ENCODE data around the gene HBA1. TPM values are rescaled to one million over a fixed set of nuclear protein-coding genes. Genes with fewer than 3 reads are reported as not detected.
A peak's percentile ranks its signal among the peaks of the same experiment; 100 is the strongest.
"Not testable (repeated sequence)": the region's sequence is repeated elsewhere in the genome, so short reads cannot be mapped to it uniquely, and the experiment has no call there.

Gene HBA1
- total RNA-seq, 2 donors from 2014 or later, result 1.1 TPM; not detected in 1

DNA sequence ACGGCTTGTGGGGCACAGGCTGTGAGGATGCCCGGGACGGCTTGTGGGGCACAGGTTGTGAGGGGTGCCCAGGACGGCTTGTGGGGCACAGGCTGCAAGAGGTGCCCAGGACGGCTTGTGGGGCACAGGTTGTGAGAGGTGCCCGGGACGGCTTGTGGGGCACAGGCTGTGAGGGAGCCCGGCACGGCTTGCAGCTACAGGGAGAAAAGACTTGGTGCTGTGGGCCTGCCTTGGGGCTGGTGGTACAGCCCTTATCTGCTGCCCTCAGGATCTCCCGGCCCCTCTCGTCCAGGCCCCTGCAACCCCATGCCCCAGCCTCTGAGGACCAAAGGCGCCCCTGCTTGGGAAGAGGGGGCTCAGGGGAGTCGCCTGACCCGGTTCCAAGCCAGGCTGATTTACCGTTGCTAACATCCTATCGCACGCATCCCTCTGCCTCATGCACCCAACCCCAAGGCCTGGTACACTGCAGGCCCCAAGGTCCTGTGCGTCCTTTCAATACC is 15.7 kb upstream of the HBA1 start:
- 75 to 82% methylated on average over 9 to 15 of the region's 18 CpGs for WGBS, 2 experiments (ENCODE audit: insufficient coverage in 1 of 2, insufficient read length in 1 of 2)
- Mint-ChIP-seq H3K36me3 (ENCODE audit: low read depth) (no peaks in the 10 kb centered on the region), H3K4me3 (no peak overlapping the region), H3K27ac (no peak overlapping the region), H3K27me3 (ENCODE audit: insufficient read depth) (peaks cover 60% of the 10 kb centered on the region), H3K4me1 (no peaks in the 10 kb centered on the region), H3K9me3 (no peaks in the 10 kb centered on the region)
- Histone ChIP-seq H3K36me3 (ENCODE audit: control insufficient read depth, insufficient read depth, low read length) (no peaks in the 10 kb centered on the region), H3K4me3 (ENCODE audit: low read length) (no peak overlapping the region), H3K27me3 (ENCODE audit: control insufficient read depth, insufficient read depth, low read length, poor library complexity, severe bottlenecking) (peaks cover 79% of the 10 kb centered on the region), H3K4me1 (ENCODE audit: control insufficient read depth, insufficient read depth, low read length) (no peaks in the 10 kb centered on the region), H3K9ac (ENCODE audit: extremely low read depth, low read length, poor library complexity, severe bottlenecking) (no peak overlapping the region), H3K9me3 (ENCODE audit: control insufficient read depth, low read length) (no peaks in the 10 kb centered on the region), H3K27ac (ENCODE audit: low read depth, low read length) (no peak overlapping the region)
- DNase-seq, result no peak
- TF ChIP-seq, protein P1, sequence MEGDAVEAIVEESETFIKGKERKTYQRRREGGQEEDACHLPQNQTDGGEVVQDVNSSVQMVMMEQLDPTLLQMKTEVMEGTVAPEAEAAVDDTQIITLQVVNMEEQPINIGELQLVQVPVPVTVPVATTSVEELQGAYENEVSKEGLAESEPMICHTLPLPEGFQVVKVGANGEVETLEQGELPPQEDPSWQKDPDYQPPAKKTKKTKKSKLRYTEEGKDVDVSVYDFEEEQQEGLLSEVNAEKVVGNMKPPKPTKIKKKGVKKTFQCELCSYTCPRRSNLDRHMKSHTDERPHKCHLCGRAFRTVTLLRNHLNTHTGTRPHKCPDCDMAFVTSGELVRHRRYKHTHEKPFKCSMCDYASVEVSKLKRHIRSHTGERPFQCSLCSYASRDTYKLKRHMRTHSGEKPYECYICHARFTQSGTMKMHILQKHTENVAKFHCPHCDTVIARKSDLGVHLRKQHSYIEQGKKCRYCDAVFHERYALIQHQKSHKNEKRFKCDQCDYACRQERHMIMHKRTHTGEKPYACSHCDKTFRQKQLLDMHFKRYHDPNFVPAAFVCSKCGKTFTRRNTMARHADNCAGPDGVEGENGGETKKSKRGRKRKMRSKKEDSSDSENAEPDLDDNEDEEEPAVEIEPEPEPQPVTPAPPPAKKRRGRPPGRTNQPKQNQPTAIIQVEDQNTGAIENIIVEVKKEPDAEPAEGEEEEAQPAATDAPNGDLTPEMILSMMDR (conservative IDR thresholded peaks at IDR 0.05), result no peak

DNA sequence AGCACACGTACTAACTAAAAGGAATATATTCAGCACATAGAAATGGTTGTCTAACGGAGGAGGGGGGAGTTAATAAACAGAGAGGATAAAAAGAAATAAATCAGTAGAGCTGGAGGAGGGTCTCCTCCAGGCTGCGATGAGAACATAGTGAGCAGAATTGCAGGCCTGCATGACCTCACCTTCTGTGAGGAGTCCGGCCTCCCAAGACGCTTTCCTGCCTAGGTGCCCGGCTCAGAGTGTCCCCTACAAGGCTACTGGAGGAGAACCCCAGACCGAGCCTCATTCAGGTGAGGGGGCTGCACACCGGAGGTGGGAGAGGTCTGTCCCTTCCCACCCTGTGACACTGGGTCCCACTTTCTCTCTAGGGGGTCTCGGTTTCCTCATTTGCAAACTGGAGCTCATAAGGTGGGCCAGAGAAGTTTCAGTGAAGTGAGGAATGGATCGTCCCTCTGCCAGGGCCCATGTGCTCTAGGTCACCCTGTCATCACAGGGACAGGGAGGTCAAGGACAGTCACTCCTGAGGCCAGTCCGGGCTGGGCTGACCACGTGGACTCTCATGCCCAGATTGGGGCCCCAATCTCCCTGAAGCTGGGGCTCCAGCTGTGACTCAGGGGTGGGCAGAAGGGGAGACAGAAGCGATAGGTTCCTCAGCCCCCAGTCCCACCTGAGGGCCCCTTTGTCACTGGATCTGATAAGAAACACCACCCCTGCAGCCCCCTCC is 14.0 kb upstream of the HBA1 start:
- Mint-ChIP-seq H3K27me3 (ENCODE audit: insufficient read depth) (peaks cover 64% of the 10 kb centered on the region), H3K27ac (no peak overlapping the region), H3K36me3 (ENCODE audit: low read depth) (no peaks in the 10 kb centered on the region), H3K4me3 (no peak overlapping the region), H3K9me3 (no peaks in the 10 kb centered on the region), H3K4me1 (peaks cover 2% of the 10 kb centered on the region)
- DNase-seq, result peak; percentile 39
- WGBS, 2 experiments (ENCODE audit: insufficient coverage in 1 of 2, insufficient read length in 1 of 2), result 88 to 91% methylated on average over 8 to 13 of the region's 13 CpGs
- Histone ChIP-seq H3K27ac (ENCODE audit: low read depth, low read length) (no peak overlapping the region), H3K27me3 (ENCODE audit: control insufficient read depth, insufficient read depth, low read length, poor library complexity, severe bottlenecking) (peaks cover 80% of the 10 kb centered on the region), H3K4me3 (ENCODE audit: low read length) (no peak overlapping the region), H3K36me3 (ENCODE audit: control insufficient read depth, insufficient read depth, low read length) (no peaks in the 10 kb centered on the region), H3K4me1 (ENCODE audit: control insufficient read depth, insufficient read depth, low read length) (no peaks in the 10 kb centered on the region), H3K9me3 (ENCODE audit: control insufficient read depth, low read length) (no peaks in the 10 kb centered on the region), H3K9ac (ENCODE audit: extremely low read depth, low read length, poor library complexity, severe bottlenecking) (no peak overlapping the region)
- TF ChIP-seq, protein P1 (conservative IDR thresholded peaks at IDR 0.05), result no peak

DNA sequence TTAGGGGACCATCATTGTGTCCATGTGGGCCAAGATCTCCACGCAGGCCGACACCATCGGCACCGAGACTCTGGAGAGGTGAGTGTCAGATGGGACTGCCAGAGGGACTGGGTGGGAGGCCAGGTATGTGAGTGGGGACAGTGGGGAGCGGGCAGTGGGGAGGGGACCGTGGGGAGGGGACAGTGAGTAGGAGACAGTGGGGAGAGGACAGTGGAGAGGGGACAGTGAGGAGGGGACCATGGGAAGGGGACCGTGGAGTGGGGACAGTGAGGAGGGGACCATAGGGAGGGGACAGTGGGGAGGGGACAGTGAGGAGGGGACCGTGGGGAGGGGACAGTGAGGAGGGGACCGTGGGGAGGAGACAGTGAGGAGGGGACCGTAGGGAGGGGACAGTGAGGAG is 13.3 kb upstream of the HBA1 start:
- H3K9ac ChIP-seq (ENCODE audit: extremely low read depth, low read length, poor library complexity, severe bottlenecking); H3K27ac Mint-ChIP-seq; H3K4me1 Mint-ChIP-seq; H3K4me3 Mint-ChIP-seq; H3K36me3 ChIP-seq (ENCODE audit: control insufficient read depth, insufficient read depth, low read length); H3K4me3 ChIP-seq (ENCODE audit: low read length); H3K9me3 Mint-ChIP-seq; DNase-seq; H3K9me3 ChIP-seq (ENCODE audit: control insufficient read depth, low read length); H3K4me1 ChIP-seq (ENCODE audit: control insufficient read depth, insufficient read depth, low read length); H3K27ac ChIP-seq (ENCODE audit: low read depth, low read length); H3K36me3 Mint-ChIP-seq (ENCODE audit: low read depth): not testable (repeated sequence)
- 70 to 82% methylated on average over 2 to 6 of the region's 10 CpGs for WGBS, 2 experiments (ENCODE audit: insufficient coverage in 1 of 2, insufficient read length in 1 of 2)
- peaks cover 80% of the 10 kb centered on the region for H3K27me3 ChIP-seq (ENCODE audit: control insufficient read depth, insufficient read depth, low read length, poor library complexity, severe bottlenecking)
- H3K27me3 Mint-ChIP-seq (ENCODE audit: insufficient read depth), result peaks cover 64% of the 10 kb centered on the region

DNA sequence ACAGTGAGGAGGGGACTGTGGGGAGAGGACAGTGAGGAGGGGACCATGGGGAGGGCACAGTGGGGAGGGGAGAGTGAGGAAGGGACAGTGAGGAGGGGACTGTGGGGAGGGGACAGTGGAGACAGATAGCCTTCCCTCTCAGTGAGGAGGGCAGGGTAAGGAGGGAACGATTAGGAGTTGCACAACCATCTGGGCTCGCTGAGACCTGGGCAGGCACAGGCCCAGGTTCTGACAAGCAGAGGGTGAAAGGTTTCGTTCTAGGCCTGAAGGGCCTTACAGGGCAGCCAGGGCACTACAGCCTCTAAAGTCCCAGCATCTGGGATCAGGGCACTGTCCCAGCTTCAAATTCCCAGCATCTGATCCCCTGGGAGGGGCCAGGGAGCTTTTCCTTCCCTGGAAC is 12.8 kb upstream of the HBA1 start:
- H3K4me1 ChIP-seq (ENCODE audit: control insufficient read depth, insufficient read depth, low read length); H3K9me3 ChIP-seq (ENCODE audit: control insufficient read depth, low read length); H3K9me3 Mint-ChIP-seq; H3K27ac Mint-ChIP-seq; H3K4me3 Mint-ChIP-seq; H3K4me1 Mint-ChIP-seq; H3K36me3 ChIP-seq (ENCODE audit: control insufficient read depth, insufficient read depth, low read length); H3K4me3 ChIP-seq (ENCODE audit: low read length); H3K36me3 Mint-ChIP-seq (ENCODE audit: low read depth); DNase-seq; H3K9ac ChIP-seq (ENCODE audit: extremely low read depth, low read length, poor library complexity, severe bottlenecking); H3K27ac ChIP-seq (ENCODE audit: low read depth, low read length): not testable (repeated sequence)
- peaks cover 66% of the 10 kb centered on the region for H3K27me3 Mint-ChIP-seq (ENCODE audit: insufficient read depth)
- peaks cover 80% of the 10 kb centered on the region for H3K27me3 ChIP-seq (ENCODE audit: control insufficient read depth, insufficient read depth, low read length, poor library complexity, severe bottlenecking)
- WGBS, 2 experiments (ENCODE audit: insufficient coverage in 1 of 2, insufficient read length in 1 of 2), result no CpG with 5 or more reads among the region's 3 CpGs

DNA sequence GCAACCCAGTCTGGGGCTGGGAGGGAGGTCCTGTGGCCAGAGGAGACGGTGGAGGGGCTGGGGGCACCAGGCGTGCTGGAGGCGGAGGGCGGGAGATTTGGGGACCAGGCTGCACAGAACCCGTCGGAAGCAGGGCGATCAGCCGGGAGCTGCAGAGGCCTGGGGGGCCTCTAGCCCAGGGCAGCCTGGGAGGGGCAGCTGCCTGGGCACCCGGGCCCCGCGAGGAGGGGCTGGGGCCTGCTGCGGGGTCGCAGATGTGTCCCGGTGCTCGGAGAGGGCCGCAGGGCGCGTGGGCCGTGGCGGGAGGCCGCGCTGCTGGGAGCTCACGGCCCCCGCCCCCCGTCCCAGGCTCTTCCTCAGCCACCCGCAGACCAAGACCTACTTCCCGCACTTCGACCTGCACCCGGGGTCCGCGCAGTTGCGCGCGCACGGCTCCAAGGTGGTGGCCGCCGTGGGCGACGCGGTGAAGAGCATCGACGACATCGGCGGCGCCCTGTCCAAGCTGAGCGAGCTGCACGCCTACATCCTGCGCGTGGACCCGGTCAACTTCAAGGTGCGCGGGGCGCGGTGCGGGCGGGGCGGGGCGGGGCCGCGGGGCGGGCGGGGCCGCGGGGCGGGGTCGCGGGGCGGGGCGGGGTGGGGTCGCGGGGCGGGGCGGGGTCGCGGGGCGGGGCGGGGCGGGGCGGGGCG is 12.2 kb upstream of the HBA1 start:
- not testable (repeated sequence) for H3K9me3 ChIP-seq (ENCODE audit: control insufficient read depth, low read length); H3K36me3 Mint-ChIP-seq (ENCODE audit: low read depth); DNase-seq; H3K9ac ChIP-seq (ENCODE audit: extremely low read depth, low read length, poor library complexity, severe bottlenecking); H3K4me3 Mint-ChIP-seq; H3K4me3 ChIP-seq (ENCODE audit: low read length); H3K4me1 ChIP-seq (ENCODE audit: control insufficient read depth, insufficient read depth, low read length); H3K27ac ChIP-seq (ENCODE audit: low read depth, low read length); H3K27ac Mint-ChIP-seq; H3K9me3 Mint-ChIP-seq; H3K36me3 ChIP-seq (ENCODE audit: control insufficient read depth, insufficient read depth, low read length); H3K4me1 Mint-ChIP-seq
- H3K27me3 ChIP-seq (ENCODE audit: control insufficient read depth, insufficient read depth, low read length, poor library complexity, severe bottlenecking), result peaks cover 80% of the 10 kb centered on the region
- peaks cover 66% of the 10 kb centered on the region for H3K27me3 Mint-ChIP-seq (ENCODE audit: insufficient read depth)
- WGBS, 2 experiments (ENCODE audit: insufficient coverage in 1 of 2, insufficient read length in 1 of 2), result no CpG with 5 or more reads among the region's 80 CpGs
